AG10803 (cell line): ENCODE data around the gene RNF17.

Source experiments
- DNase-seq: peaks from one replicate; pipeline ENCODE4 v3.0.0; 2010; ENCODE audit warnings: low read depth
- H3K4me3 ChIP-seq: 2 replicates; pipeline ENCODE4 v1.5.1; 2011; ENCODE audit warnings: mild to moderate bottlenecking, low read length, control low read depth
- TF ChIP-seq, protein P1 (sequence below): conservative IDR thresholded peaks from 2 replicates; pipeline ENCODE4 v1.5.1; 2011; ENCODE audit warnings: mild to moderate bottlenecking, low read length, control low read depth, inconsistent platforms

RNF17 gene

DNA sequence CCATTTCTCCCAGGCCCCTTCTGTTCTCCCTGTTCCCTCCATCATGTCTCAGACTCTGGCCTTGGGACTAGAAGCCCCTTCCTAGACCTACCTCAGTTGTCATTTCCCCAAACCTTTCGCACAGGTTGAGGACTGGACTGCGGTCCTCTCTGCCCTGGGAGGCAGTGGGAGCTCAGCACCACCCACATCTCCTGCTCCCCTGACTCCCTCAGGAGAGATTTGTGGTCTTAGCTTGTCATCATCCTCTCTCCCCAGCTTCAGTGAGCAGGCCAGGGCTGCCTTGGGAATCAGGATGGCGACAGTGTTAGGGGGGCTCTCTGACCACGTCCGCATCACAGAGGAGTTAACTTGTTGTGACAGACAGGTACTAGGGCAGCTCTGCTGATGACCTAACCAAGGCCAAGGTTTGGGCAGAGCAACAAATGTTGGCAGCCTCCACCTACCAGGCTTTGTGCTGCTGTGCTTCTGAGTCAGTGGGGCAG is 25.6 kb upstream of the RNF17 start:
- TF ChIP-seq, protein P1, sequence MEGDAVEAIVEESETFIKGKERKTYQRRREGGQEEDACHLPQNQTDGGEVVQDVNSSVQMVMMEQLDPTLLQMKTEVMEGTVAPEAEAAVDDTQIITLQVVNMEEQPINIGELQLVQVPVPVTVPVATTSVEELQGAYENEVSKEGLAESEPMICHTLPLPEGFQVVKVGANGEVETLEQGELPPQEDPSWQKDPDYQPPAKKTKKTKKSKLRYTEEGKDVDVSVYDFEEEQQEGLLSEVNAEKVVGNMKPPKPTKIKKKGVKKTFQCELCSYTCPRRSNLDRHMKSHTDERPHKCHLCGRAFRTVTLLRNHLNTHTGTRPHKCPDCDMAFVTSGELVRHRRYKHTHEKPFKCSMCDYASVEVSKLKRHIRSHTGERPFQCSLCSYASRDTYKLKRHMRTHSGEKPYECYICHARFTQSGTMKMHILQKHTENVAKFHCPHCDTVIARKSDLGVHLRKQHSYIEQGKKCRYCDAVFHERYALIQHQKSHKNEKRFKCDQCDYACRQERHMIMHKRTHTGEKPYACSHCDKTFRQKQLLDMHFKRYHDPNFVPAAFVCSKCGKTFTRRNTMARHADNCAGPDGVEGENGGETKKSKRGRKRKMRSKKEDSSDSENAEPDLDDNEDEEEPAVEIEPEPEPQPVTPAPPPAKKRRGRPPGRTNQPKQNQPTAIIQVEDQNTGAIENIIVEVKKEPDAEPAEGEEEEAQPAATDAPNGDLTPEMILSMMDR, result no peak
- no peak overlapping the region for H3K4me3 ChIP-seq
- no peak for DNase-seq

DNA sequence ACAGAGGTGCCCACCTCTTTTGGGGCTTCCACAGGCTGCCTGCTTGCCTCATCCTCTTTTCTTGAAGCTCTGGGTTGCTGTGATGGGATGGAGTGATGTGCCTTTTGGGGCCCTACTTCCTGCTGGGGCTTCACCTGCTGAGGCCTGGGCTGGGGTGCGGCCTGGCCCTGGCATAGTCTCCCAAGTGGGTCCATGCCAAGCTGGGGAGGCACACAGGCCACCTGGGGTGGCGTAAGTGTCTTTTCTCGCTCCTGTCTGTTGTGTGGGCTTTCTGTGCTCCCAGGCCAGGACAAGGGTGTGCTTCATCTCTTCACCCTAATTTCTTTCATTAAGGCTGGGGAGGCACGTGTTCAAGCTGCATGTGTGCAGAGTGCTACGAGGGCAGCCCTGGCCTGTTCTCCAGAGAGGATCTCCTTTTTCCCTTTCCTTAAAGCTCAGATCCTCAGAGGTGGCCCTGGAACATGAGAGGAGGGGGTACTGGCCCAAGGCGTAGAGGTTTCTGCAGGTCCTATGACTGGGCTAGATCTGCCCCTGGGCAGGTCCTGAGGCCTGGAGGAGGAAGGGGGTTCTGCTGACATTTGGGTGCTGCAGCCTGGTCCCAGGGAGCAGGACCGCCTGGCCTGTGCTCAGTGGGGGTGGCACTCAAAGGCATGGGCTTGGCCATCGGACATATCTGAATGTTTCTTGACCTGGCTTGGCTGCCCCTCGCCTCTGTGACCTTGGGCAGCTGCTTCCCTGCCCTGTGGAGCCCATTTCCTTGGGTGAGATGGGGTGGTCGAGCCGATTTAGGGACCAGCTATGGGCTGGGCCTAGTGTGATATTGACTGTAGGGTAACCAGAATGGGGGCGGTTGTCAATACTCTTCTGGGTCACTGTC is 23.7 kb upstream of the RNF17 start:
- no peak overlapping the region for H3K4me3 ChIP-seq
- no peak for DNase-seq
- TF ChIP-seq, protein P1, result no peak

DNA sequence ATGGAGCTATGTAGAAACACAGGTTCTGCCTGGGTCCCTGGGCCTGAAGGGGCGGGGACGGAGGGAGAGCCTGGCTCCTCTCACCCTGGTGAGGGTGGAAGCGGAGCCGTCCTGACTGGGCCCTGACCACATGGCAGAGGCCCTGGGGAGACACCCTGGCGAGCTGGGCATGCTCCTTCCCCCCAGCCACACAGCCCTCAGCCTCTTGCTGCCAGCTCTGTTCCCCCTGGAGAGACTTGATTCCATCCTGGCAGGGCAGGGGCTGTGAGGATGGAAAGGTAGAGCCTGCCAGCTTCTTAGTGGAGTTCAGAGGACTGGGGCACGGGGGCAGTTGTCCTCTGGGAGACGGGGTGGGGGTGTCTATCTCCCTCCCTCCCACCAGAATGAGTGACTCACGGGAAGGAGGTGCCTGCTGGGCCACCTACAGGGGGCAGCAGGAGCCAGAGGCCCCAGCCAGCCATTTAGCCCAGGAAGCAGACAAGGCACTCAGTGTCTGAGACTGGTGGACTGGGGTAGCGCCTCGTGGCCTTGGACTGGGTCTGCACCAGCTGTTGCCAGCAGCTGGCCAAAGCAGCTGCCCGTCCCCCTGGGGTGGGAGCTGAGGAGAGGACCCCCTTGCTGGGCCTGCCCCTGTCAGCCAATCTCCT is 22.8 kb upstream of the RNF17 start:
- TF ChIP-seq, protein P1, result 0 out of 2 replicates have a peak, but pooled peaks have one; percentile 16
- DNase-seq, result no peak
- H3K4me3 ChIP-seq, result no peak overlapping the region

DNA sequence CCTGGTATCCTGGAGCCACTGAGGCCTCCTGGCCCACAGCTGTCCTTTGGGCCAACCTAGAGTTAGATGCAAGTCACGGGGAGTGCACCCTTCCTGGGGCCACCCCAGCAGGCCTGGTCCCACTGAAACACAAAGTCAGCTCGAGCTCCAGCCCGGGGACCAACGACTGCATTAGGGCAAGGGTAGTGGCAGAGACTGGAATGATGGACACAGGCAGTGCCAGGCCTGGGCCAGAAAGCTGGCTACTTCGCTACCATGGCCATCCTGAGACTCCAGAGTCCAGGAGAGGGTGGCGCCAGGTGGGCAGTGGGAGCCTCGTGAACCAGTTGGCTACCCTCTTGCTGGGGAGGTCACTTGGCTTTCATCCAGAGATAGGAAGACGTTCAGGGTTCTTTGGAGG is 22.2 kb upstream of the RNF17 start:
- no peak overlapping the region for H3K4me3 ChIP-seq
- no peak for DNase-seq
- TF ChIP-seq, protein P1, result no peak

DNA sequence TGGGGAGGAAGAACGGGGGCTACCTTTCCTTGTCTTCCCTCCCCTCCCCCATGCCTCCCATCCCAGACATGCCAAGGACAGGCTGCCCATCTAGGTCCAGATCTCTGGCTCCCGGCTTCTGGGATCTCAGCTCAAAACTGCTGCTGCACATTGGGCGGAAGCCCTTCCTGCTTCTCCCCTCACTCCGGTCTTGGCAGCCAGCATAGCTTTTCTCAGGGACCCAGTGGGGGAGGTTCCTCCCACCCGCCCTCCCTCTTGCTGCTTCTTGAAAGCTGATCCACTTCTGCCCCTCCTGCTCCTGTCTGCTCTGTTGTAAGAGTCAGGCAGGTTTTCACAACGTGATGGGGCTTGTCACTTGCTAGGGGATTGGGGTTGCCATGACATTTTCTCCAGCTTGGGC is 21.7 kb upstream of the RNF17 start:
- DNase-seq, result no peak
- TF ChIP-seq, protein P1, result no peak
- no peak overlapping the region for H3K4me3 ChIP-seq

DNA sequence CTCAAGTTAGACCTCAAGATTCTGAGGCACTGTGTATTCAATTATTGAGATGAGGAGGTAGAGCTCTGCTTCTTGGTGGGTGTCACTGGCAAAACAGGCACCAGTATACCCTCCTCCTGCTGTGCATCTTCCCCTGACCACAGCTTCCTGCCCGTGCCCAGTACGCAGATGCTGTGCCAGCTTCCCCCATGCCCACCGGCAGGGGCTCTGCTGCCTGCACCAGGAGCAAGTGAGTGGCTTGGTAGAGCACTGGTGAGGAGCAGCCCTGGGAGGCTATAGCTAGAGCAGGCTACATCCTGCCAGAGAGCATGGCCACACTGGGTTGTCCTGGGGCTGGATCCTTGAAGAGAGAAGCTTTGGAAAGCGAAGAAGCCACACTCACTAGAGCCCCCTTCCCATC is 21.0 kb upstream of the RNF17 start:
- TF ChIP-seq, protein P1, result no peak
- H3K4me3 ChIP-seq, result no peak overlapping the region
- no peak for DNase-seq
